Motor neuron (in vitro differentiated cells): Measurements from ENCODE around the gene AGBL4. TPM values are rescaled to one million over a fixed set of nuclear protein-coding genes. Genes with fewer than 3 reads are reported as not detected.
"Not testable (repeated sequence)": the region's sequence is repeated elsewhere in the genome, so short reads cannot be mapped to it uniquely, and the experiment has no call there.

Experiments used
- ATAC-seq, 8 experiments: fragments of 200-7000 bp; cut with Tn5 transposase; replicated peaks in 6 of 8; 2 replicates each; pipeline ENCODE4 v1.8.0; 2021; ENCODE audit warnings: mild to moderate bottlenecking in 8 of 8, moderate library complexity in 8 of 8
- H3K27ac ChIP-seq, 2 donors: fragments of 250-450 bp; sonication (Bioruptor Pico); 2 replicates each; pipeline ENCODE4 v1.9.0; 2021; ENCODE audit warnings: antibody characterized with exemption in 2 of 2, mild to moderate bottlenecking in 2 of 2, moderate library complexity in 1 of 2
- H3K4me1 ChIP-seq, 2 donors: fragments of 250-450 bp; sonication (Bioruptor Pico); replicated peaks in 1 of 2; 2 replicates each; pipeline ENCODE4 v1.6.1; 2021; ENCODE audit warnings: antibody characterized with exemption in 2 of 2, mild to moderate bottlenecking in 2 of 2, moderate library complexity in 1 of 2
- H3K4me3 ChIP-seq, 5 donors: fragments of 250-450 bp; sonication (Bioruptor Pico); 2 replicates each; pipeline ENCODE4 v1.9.0; 2021; ENCODE audit warnings: antibody characterized with exemption in 5 of 5, mild to moderate bottlenecking in 5 of 5, moderate library complexity in 4 of 5
- WGBS, 10 experiments: fragments of 450-650 bp; shearing (Covaris generic); methylation state at CpG; one replicate each; pipeline ENCODE4 v1.0.0; 2022; 5-methylcytosine and 5-hydroxymethylcytosine counted together
- in situ Hi-C, 9 experiments: fragments of 400-800 bp; cut with MboI; loops; one replicate each; pipeline ENCODE4 v1.15.0; 2021; ENCODE audit warnings: low sequenced_read_pairs in 9 of 9, low pct_unique_long_range_greater_than_20kb in 2 of 9; ENCODE audit not compliant: unreplicated experiment in 9 of 9
- total RNA-seq, 8 experiments: library from RNA; unstranded; fragments of 300-600 nt; gene quantifications; 2 replicates each; pipeline versions ENCODE4 v1.2.3 to v1.2.4, GENCODE V29; 2022

Gene AGBL4
- 1 to 10 TPM in 6 of 8 experiments, under 1 TPM in 2; 0.10 to 4.5 (median 1.9) TPM for total RNA-seq

- ATAC-seq, result peak; percentile 20 to 99 (median 98)
- Histone ChIP-seq H3K4me1 (peaks cover 4 to 5% of the 10 kb centered on the region in 2 donors), H3K27ac (no peak within 1 kb of the TSS), H3K4me3 (peak within 1 kb of the TSS; percentile 29 to 54 (median 35))
- in situ Hi-C loops, result no loop called here
- 4 to 73% (median 43%) methylated on average over 2 to 9 of the region's 56 CpGs; no CpG with 5 or more reads in 5 of the 10 experiments for WGBS, 10 experiments
Measured at GRCh38 chr1:50023292-50024159, at the start of gene AGBL4. Gene AGBL4, minus strand, starts transcription at chr1:50023954.

- no peak for ATAC-seq
- 0 to 94% (median 60%) methylated on average over 1 of the region's 1 CpG; no CpG with 5 or more reads in 3 of the 10 experiments for WGBS, 10 experiments
- Histone ChIP-seq H3K4me3 (no peak overlapping the region), H3K4me1 (no peaks in the 10 kb centered on the region), H3K27ac (no peak overlapping the region)
- in situ Hi-C loops, result no loop called here
Measured at GRCh38 chr1:50066806-50067205, 43.1 kb upstream of the AGBL4 start.

DNA sequence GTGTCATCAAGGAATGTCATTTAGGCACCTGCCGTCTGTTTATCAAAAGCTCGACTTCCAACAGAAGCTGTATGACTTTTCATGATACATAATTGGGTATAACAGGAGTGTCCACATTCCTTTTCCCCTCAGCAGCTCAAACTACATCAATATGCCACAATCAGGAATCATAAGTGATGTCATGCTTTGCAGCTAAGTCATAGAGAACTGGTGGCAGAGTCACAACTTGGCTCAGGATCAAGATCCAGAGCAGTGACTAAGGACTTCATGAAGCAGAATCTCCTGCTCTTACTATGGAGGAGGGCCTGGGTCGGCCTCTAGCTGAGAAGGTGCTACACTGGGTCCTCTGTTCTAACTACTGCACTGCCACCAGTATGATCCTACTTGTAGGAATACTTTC lies 36.5 kb upstream of the AGBL4 start:
- in situ Hi-C loops, result no loop called here
- Histone ChIP-seq H3K4me1 (no peaks in the 10 kb centered on the region), H3K4me3 (no peak overlapping the region), H3K27ac (no peak overlapping the region)
- ATAC-seq, result peak in 4 of 8 experiments; percentile 24 to 84 (median 44)
- WGBS, 10 experiments, result 5 to 95% (median 51%) methylated on average over 2 to 3 of the region's 3 CpGs; no CpG with 5 or more reads in 3 of the 10 experiments

DNA sequence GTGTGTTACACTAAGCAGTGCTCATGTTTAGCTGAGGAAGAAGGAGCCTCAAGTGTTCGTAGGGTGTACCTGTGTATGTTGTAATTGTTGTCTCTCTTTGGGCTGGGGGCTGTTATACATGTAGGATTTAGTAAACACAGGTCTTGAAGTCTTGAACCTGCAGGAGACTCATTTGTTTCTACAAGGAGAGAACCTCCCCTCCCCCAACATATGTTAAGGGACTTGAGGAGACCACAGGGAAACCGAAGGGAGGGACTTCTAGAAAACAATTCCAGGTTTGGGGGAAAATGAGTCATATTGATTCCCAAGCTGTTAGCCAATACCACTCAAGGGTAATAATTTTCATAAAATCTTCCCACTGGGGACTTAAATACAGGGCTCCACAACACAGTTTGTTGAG lies 25.0 kb upstream of the AGBL4 start:
- WGBS, 10 experiments, result 0 to 82% (median 41%) methylated on average over 1 to 2 of the region's 2 CpGs; no CpG with 5 or more reads in 4 of the 10 experiments
- Histone ChIP-seq H3K4me1 (peaks cover 6% of the 10 kb centered on the region in 2 donors), H3K27ac (no peak overlapping the region), H3K4me3 (no peak overlapping the region)
- ATAC-seq, result no peak
- in situ Hi-C loops, result no loop called here

DNA sequence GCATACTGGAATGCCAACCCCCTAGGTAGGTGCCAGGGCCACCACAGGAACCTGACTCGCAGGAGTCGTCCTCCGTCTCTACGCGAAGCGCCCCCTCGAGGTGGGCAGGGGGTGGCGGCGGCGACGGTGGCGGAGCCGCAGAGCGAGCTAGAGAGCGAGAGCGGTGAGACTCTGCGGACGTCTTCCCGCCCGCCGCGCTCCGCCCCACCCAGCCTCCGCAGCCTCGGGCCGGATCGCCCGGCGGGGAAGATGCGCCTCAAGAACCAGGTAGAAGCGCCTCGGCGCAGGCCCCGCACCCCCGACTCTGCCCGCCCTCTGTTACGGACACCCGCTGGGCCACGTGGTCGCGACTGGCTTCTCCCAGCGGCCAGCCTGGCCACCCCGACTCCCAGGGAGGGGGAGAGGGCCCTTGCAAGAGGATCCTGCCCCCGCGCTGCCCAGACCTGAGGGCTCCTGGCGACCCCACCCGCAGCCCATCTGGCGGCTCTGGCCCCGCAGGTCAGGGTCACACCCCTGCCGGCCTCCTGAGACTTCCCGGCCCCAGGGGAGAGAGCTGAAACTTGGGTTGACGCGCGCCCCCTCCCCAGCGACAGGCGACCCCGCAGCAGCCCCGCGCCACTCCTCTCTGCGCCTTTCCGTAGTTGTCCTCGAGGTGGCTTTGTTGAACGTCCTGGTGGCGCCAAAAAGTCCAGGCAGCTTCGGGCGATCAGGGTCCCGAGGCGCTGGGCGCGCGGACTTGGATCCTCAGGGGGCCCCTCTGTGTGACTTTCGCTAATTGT lies 24.4 kb upstream of the AGBL4 start:
- Histone ChIP-seq H3K4me1 (peaks cover 6% of the 10 kb centered on the region in 2 donors), H3K4me3 (peak overlapping the region; percentile 25 to 32 (median 28)), H3K27ac (no peak overlapping the region)
- 0 to 33% (median 19%) methylated on average over 1 to 22 of the region's 72 CpGs; no CpG with 5 or more reads in 6 of the 10 experiments for WGBS, 10 experiments
- in situ Hi-C loops, result no loop called here
- ATAC-seq, result peak in 7 of 8 experiments; percentile 36 to 97 (median 96)

GRCh38 chr1:50038237-50038809 lies 14.6 kb upstream of the AGBL4 start:
- no peak for ATAC-seq
- H3K4me3 ChIP-seq, result no peak overlapping the region
- no peaks in the 10 kb centered on the region for H3K4me1 ChIP-seq
- WGBS, 10 experiments, result 5 to 83% (median 66%) methylated on average over 2 to 5 of the region's 5 CpGs; no CpG with 5 or more reads in 1 of the 10 experiments
- in situ Hi-C loops, result no loop called here
- H3K27ac ChIP-seq, result no peak overlapping the region

DNA sequence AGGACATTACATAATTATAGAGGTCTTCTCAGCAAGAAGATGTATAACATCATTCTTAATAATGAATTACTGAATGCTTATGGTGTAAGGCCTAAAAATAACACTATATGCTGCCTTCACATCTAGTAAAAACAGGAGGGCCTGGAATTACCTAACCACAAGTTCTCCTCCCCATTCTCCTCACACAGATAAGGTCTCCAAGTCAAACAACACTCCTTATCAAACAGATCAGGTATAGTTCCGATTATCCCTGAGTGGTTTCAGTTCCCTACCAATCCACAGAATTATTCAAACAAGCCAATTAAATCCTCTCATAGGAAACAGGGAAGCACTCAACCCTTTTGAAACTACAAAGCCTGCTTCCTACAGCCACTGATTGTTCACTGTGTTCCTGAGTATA lies 4.0 kb upstream of the AGBL4 start:
- 38 to 100% (median 87%) methylated on average over 1 of the region's 1 CpG; no CpG with 5 or more reads in 4 of the 10 experiments for WGBS, 10 experiments

GRCh38 chr1:49995734-49996133 lies 28.0 kb downstream of the AGBL4 start:
- no peaks in the 10 kb centered on the region for H3K4me1 ChIP-seq
- peak in 1 of 8 experiments; percentile 40 for ATAC-seq
- in situ Hi-C loops, result no loop called here
- 0 to 43% (median 17%) methylated on average over 1 of the region's 1 CpG; no CpG with 5 or more reads in 2 of the 10 experiments for WGBS, 10 experiments
- no peak overlapping the region for H3K27ac ChIP-seq
- H3K4me3 ChIP-seq, result no peak overlapping the region

More for the DNA sequence above, 4.0 kb upstream of the AGBL4 start:
- no peak for ATAC-seq
- H3K27ac ChIP-seq, result no peak overlapping the region
- in situ Hi-C loops, result no loop called here
- H3K4me3 ChIP-seq, result no peak overlapping the region
- H3K4me1 ChIP-seq, result peaks cover 4 to 5% of the 10 kb centered on the region in 2 donors

DNA sequence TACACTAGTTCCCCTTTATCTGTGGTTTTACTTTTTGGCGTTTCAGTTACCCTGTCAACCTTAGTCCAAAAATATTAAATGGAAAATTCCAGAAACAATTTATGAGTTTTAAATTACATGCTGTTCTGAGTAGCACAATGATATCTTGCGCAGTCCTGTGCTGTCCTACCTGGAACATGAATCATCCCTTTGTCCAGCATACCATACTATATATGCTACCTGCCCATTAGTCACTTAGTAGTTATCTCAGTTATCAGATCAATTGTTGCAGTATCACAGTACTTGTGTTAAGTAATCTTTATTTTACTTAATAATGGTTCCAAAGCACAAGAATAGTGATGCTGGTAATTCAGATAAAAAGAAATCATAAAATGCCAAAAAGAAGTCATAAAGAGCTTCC lies 52.7 kb downstream of the AGBL4 start:
- no peak for ATAC-seq
- H3K4me3 ChIP-seq, result no peak overlapping the region
- H3K4me1 ChIP-seq, result no peaks in the 10 kb centered on the region
- no peak overlapping the region for H3K27ac ChIP-seq
- in situ Hi-C loops, result no loop called here
- 31 to 91% (median 67%) methylated on average over 1 to 2 of the region's 2 CpGs; no CpG with 5 or more reads in 1 of the 10 experiments for WGBS, 10 experiments

GRCh38 chr1:49951385-49951784 lies 72.4 kb downstream of the AGBL4 start:
- WGBS, 10 experiments, result 0 to 60% (median 49%) methylated on average over 2 to 3 of the region's 3 CpGs
- Histone ChIP-seq H3K4me1 (no peaks in the 10 kb centered on the region), H3K27ac (no peak overlapping the region), H3K4me3 (no peak overlapping the region)
- in situ Hi-C loops, result no loop called here
- peak in 3 of 8 experiments; percentile 74 to 98 (median 95) for ATAC-seq

- H3K4me1 ChIP-seq, in situ Hi-C loops, H3K4me3 ChIP-seq, H3K27ac ChIP-seq, ATAC-seq: not testable (repeated sequence)
- WGBS, 10 experiments, result 15 to 89% (median 67%) methylated on average over 1 to 11 of the region's 11 CpGs; no CpG with 5 or more reads in 3 of the 10 experiments
Measured at GRCh38 chr1:49915301-49915700, 108.5 kb downstream of the AGBL4 start.

DNA sequence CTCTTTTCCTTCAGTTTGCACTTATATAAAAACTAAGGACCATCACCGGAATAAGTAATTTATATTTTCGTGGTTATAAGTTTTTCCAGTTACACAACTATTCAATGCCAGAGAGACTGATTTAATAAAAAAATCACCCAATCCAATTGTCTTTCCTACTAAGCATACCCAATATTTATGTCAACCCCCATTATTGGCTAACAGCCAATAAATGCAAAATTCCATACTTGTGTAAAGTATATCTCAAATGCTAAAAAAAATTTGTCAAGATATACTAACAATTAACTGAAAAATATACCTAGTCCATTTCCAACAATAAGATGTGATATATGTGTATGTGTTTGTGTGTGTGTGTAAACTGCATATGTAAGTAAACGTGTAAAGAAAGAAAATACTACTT lies 117.4 kb downstream of the AGBL4 start:
- in situ Hi-C loops, result no loop called here
- ATAC-seq, result no peak
- no peaks in the 10 kb centered on the region for H3K4me1 ChIP-seq
- WGBS, 10 experiments, result 0 to 83% (median 62%) methylated on average over 2 to 3 of the region's 3 CpGs; no CpG with 5 or more reads in 1 of the 10 experiments
- no peak overlapping the region for H3K27ac ChIP-seq
- no peak overlapping the region for H3K4me3 ChIP-seq
